ENCODE results near the gene TNS1.

Gene TNS1

DNA sequence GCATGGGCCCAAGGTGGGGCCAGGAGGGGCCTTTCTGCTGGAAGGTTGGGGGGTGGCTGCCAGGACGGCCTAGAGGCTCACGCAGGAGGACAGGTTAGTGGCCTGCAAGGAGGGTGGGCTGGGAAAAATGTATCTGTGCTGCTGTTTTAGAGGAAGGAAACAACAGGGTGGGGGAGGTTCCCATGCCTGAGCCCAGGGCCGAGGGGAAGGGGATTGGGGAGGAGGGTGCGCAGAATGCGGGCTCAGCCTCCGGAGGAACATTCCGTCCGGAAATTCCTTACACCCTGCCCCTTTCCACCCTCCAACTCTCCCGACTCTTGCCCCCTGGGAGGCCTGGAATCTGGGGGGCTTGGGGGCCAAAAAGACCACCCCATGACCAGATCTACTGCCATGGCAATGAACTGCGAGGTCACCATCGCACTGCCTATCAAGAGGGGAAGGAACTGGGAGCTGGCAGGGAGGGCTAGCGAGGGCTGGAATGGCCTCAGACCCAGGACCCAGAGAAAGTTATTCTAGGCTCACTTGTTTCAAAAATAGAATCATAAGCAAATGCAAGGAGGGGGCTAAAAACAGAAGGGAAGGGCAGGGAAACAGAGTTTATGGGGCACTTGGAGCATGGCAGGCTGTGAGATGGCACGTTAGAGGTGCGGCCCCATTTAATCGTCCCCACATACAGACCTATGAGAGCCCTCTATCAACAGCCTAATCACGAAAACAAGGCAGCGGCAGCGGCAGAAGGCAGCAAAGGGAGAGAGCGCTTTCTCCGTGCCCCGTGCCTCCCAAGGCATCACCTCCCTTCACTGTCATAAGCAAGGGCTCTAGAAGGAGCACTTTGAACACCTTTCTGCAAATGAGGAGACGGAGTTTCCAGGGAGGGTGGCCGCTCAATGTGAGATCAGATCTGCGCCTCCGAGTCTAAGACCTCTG is 90.4 kb downstream of the TNS1 start:
- no peak for DNase-seq (ENCODE audit: low spot score)

GRCh38 chr2:217911283-217912097 is 91.3 kb downstream of the TNS1 start:
- DNase-seq (ENCODE audit: low spot score) = no peak

DNA sequence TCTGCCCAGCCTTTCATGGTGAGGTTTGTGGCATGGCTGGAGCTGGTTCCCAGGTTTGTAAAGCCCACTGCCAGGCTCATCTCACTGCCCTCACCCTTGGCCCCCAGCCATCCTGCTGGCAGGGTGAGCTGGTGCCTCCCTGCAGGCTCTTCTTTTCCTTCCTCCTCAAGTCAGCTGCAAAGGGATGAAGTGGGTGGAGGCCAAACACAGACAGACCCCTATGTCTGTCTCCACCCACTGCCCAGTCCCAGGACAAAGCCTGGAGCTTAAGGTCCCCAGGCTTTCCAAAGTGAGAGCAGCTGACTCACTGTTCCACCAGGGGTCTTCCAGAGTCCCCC is 92.0 kb downstream of the TNS1 start:
- no peak for DNase-seq (ENCODE audit: low spot score)

GRCh38 chr2:217909156-217909820 is 93.5 kb downstream of the TNS1 start:
- DNase-seq (ENCODE audit: low spot score) = no peak

GRCh38 chr2:217908544-217908943 is 94.3 kb downstream of the TNS1 start:
- no peak for DNase-seq (ENCODE audit: low spot score)

GRCh38 chr2:217907266-217907665 is 95.5 kb downstream of the TNS1 start:
- no peak for DNase-seq (ENCODE audit: low spot score)

DNA sequence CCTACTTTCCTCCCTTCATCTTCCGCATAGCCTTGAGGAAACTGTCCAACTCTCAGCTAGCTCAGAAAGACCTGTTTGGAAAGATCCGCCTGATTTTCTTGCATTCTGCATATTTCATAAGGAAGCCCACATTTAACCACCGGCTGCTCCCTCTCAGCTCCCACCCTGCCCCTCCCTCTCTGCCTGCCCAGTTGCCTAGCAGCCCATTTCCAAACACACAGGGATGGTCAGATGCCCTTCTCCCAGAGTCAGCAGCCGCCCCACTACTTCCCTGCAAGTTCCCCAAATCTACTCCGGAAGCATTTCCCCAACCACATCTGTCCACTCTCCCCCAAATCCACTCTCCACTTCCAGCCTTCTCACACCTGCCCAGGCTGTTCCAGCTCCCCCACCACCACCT is 96.0 kb downstream of the TNS1 start:
- DNase-seq (ENCODE audit: low spot score) = no peak

DNA sequence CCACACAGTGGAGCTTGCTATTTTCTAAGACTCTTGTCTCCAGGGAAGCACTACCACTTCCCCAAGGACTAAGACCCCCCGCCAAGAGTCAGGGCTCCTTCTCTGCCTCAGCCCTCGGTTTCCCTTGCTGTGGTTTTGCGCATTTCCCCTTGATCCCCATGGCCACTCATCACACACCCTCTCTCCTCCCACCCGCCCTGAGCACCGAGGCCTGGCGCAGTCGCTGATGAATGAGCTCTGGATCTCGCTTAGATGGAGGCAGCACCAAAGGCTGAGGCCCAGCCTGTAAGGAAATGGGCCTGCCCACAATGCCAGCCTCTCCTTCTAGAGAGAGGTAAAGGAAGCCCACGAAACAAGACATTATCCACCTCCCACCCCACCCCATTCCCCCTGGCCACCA is 96.9 kb downstream of the TNS1 start:
- no peak for DNase-seq (ENCODE audit: low spot score)

GRCh38 chr2:217905395-217905794 is 97.4 kb downstream of the TNS1 start:
- DNase-seq (ENCODE audit: low spot score) = no peak

GRCh38 chr2:217904614-217904965 is 98.2 kb downstream of the TNS1 start:
- DNase-seq (ENCODE audit: low spot score) = no peak

DNA sequence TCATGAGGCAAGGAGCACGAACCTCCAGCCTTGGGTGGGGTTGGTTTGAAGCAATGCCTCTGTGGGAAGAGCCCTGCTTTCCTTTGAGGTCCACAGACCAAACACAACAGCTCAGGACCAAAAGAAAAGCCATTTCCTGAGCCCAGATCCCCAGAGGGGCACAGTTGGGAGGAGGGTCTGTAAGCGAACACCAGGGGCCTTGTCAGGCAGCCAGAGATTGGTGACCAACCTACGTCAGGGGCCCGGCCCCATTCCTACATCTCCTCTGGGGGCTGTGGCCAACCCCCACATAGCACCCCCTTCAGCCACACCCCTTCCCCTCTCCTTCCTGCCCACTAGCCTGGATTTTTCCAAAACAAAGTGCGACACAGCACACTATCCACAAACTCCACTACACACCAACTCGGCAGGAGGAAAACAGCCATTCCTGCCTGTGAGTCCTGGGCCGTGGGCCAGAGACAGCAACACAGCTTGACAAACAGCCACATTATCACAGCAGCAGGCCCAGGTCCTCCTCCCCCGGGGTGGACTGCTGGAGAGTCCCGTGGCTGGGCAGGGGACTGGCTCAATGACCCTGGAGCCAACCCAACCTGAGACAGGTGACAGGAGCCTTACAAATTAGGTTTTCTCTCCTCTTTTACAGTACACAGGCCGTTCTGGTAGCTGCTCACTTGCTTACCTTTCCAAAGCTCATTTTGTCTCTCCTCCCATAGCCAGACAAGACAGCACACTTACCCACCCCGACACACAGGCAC is 98.8 kb downstream of the TNS1 start:
- DNase-seq (ENCODE audit: low spot score) = no peak

- no peak for DNase-seq (ENCODE audit: low spot score)
These were observed 99.5 kb downstream of the TNS1 start for GRCh38 chr2:217903142-217903858.

DNA sequence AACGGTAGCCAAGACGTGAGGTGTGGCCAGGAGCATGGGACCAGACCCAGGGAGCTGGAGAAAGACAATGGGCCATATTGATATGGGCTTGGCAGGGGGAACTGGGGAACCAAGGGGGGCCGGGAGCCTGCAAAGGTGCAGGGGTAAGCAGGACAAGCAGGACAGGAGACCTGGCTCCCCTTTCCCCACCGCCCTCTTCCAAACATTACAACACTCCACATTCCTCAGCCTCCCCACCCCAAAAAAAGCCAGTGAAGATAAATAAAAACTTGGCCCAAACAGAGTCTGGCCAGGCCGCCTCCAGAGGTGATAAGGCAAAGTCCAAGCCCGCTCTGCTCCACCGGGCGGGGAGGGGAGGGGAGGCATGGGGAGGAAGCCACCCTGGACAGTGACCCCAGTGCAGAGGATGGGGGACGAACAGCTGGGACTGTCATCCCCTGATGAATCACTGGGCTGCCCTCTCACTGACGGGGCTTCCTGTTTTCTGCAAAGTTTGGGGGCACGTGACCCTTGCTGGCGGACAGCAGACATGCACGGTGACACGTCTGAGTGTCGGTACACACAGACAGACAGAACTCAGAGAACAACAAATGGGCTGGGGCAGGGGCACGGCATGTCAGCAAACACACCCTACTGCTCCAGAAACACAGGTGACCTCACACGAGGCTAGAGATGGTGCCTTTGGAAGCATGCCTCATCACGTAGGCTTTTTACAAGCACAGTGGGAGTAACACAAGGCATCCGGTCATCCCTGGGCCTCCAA is 100.2 kb downstream of the TNS1 start:
- DNase-seq (ENCODE audit: low spot score) = no peak

GRCh38 chr2:217901835-217902378 is 100.9 kb downstream of the TNS1 start:
- DNase-seq (ENCODE audit: low spot score) = no peak

GRCh38 chr2:217901400-217901799 is 101.4 kb downstream of the TNS1 start:
- DNase-seq (ENCODE audit: low spot score) = no peak

GRCh38 chr2:217900780-217901360 is 101.9 kb downstream of the TNS1 start:
- DNase-seq (ENCODE audit: low spot score) = no peak

DNA sequence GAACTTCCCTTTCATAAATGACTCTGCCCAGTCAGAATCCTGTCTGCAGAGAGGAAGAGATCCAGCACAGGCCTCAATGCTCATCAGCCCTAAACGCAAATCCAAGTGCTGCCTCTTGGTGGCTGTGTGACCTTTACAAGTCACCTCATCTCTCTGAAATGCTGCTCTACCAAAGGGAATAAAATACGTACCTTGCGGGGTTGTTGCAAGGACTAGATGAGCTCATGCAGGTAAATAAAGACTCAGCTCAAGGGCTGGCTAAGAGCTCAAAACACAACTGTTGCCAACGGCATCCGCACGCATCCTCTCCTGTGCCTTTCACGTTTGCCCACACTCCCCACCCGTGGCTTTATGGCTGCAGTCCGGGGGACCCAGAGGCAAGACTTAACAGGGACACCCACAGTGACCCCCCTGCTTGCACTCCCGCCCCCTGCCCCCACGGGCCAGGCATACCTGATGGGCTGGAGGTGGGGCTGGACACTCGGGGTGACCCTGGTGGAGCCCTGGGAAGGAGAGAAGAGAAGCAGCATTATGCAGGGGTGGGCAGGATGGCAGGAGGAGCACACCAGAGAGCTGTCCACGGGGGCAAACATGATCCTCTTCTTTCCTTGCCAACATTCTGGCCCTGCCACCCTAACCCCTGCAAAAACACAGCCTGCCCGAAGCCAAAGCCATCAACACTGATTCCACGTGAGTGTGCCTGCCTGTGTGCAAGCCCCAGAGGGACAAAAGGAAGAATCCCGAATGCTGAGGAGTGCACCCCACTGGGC is 102.6 kb downstream of the TNS1 start:
- no peak for DNase-seq (ENCODE audit: low spot score)

- no peak for DNase-seq (ENCODE audit: low spot score)
These were observed 103.4 kb downstream of the TNS1 start for GRCh38 chr2:217899231-217900009.

Data from activated CD4-positive, alpha-beta T cell treated with anti-CD3 and anti-CD28 coated beads, Interleukin-2, Interleukin-4, amounts not matched to agents 100 ng/mL and 50 ng/mL, durations not matched to agents 16 hours and 8 hours (primary cell).